PFSK-1 (cell line): ENCODE results near the gene SLIT3.

Experiments used
- FOXP2 ChIP-seq: optimal IDR thresholded peaks from 2 replicates; pipeline ENCODE3; 2011; ENCODE audit warnings: borderline replicate concordance, control low read depth, inconsistent platforms; ENCODE audit not compliant: insufficient read depth; ENCODE audit errors: extremely low read length, extremely low read depth
- POLR2AphosphoS5 ChIP-seq: IDR thresholded peaks from 2 replicates; pipeline ENCODE4 v1.6.1; 2012; ENCODE audit warnings: low read depth, mild to moderate bottlenecking, control low read depth, low read length, moderate library complexity
- SIN3A ChIP-seq: IDR thresholded peaks from 2 replicates; pipeline ENCODE4 v1.6.1; 2012; ENCODE audit warnings: mild to moderate bottlenecking, low read length, moderate library complexity, borderline replicate concordance; ENCODE audit not compliant: insufficient read depth
- TAF1 ChIP-seq: IDR thresholded peaks from 2 replicates; pipeline ENCODE4 v1.6.1; 2012; ENCODE audit warnings: low read length, control low read depth, borderline replicate concordance; ENCODE audit not compliant: insufficient read depth
- TF ChIP-seq, protein P1 (sequence below), 2 experiments: IDR thresholded peaks; 2 replicates each; pipeline versions ENCODE4 v1.6.1 to v1.8.0; 2011 to 2012; ENCODE audit warnings: low read depth in 2 of 2, low read length in 2 of 2, control low read depth in 1 of 2, inconsistent platforms in 1 of 2, mild to moderate bottlenecking in 1 of 2, moderate library complexity in 1 of 2; ENCODE audit not compliant: insufficient read depth in 1 of 2

Gene SLIT3

GRCh38 chr5:168726342-168726741 is 574.6 kb downstream of the SLIT3 start:
- TF ChIP-seq, protein P1, sequence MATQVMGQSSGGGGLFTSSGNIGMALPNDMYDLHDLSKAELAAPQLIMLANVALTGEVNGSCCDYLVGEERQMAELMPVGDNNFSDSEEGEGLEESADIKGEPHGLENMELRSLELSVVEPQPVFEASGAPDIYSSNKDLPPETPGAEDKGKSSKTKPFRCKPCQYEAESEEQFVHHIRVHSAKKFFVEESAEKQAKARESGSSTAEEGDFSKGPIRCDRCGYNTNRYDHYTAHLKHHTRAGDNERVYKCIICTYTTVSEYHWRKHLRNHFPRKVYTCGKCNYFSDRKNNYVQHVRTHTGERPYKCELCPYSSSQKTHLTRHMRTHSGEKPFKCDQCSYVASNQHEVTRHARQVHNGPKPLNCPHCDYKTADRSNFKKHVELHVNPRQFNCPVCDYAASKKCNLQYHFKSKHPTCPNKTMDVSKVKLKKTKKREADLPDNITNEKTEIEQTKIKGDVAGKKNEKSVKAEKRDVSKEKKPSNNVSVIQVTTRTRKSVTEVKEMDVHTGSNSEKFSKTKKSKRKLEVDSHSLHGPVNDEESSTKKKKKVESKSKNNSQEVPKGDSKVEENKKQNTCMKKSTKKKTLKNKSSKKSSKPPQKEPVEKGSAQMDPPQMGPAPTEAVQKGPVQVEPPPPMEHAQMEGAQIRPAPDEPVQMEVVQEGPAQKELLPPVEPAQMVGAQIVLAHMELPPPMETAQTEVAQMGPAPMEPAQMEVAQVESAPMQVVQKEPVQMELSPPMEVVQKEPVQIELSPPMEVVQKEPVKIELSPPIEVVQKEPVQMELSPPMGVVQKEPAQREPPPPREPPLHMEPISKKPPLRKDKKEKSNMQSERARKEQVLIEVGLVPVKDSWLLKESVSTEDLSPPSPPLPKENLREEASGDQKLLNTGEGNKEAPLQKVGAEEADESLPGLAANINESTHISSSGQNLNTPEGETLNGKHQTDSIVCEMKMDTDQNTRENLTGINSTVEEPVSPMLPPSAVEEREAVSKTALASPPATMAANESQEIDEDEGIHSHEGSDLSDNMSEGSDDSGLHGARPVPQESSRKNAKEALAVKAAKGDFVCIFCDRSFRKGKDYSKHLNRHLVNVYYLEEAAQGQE (IDR thresholded peaks at IDR 0.05; ENCODE audit: insufficient read depth in 1 of 2, low read depth in 2 of 2, low read length in 2 of 2): no peak
- no peak for TF ChIP-seq FOXP2
- TF ChIP-seq SIN3A: no peak
- TF ChIP-seq POLR2AphosphoS5: no peak
- TF ChIP-seq TAF1: no peak

DNA sequence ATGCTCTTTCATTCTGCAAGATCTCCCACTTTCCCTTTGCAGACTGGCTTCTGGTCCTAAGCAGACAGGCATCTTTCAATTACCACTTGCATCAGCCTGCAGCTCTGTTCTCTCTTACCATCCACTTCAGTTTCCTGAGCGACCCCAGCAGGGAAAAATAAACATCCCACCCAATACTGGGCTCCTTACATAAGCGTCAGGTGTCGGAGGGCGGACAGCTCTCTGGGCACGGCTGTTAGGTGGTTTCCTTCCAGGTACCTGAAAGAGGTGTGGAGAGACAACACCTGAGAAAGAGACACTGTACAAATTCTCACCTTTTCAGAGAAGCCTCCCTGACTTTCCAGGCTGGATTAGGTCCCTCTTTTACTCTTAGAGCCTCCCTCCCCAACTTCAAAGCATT is 576.7 kb downstream of the SLIT3 start:
- TF ChIP-seq, protein P1 (IDR thresholded peaks at IDR 0.05; ENCODE audit: insufficient read depth in 1 of 2, low read depth in 2 of 2, low read length in 2 of 2): no peak
- TF ChIP-seq POLR2AphosphoS5: no peak
- no peak for TF ChIP-seq SIN3A
- no peak for TF ChIP-seq TAF1
- TF ChIP-seq FOXP2: no peak

- TF ChIP-seq FOXP2 (no peak), TAF1 (no peak), POLR2AphosphoS5 (no peak)
- TF ChIP-seq, protein P1 (IDR thresholded peaks at IDR 0.05; ENCODE audit: insufficient read depth in 1 of 2, low read depth in 2 of 2, low read length in 2 of 2): no peak
These were observed 577.9 kb downstream of the SLIT3 start for GRCh38 chr5:168723037-168723436.

- no peak for TF ChIP-seq FOXP2
- TF ChIP-seq TAF1: no peak
- TF ChIP-seq POLR2AphosphoS5: no peak
- no peak for TF ChIP-seq SIN3A
- TF ChIP-seq, protein P1 (IDR thresholded peaks at IDR 0.05; ENCODE audit: insufficient read depth in 1 of 2, low read depth in 2 of 2, low read length in 2 of 2): no peak
These were observed 579.0 kb downstream of the SLIT3 start for GRCh38 chr5:168721966-168722365.
